H1 (cell line): Measurements from ENCODE around the gene ADAM22. TPM values are rescaled to one million over a fixed set of nuclear protein-coding genes. Genes with fewer than 3 reads are reported as not detected.

ENCODE experiments used
- CTCF ChIA-PET: fragments of 300-600 bp; sonication (Branson Sonifier 250); formaldehyde crosslinking; loops from one replicate; lab custom pipeline; 2021; ENCODE audit not compliant: partially characterized antibody; lab: Charles Lee
- POLR2A ChIA-PET: fragments of 300-600 bp; sonication (Branson Sonifier 250); formaldehyde crosslinking; loops from one replicate; lab custom pipeline; 2021; ENCODE audit warnings: inconsistent platforms; ENCODE audit not compliant: partially characterized antibody; lab: Charles Lee
- DNase-seq, 2 experiments: peaks; one replicate each; pipeline versions ENCODE4 v3.0.0 to v3.0.0-alpha.2; 2010 to 2022; ENCODE audit warnings: low spot score in 2 of 2, low read depth in 1 of 2, mixed read lengths in 1 of 2
- FAIRE-seq: peaks from 2 replicates; lab custom pipeline; 2011; peaks lifted over from hg19 to GRCh38; lab: Jason Lieb, UNC
- H2AFZ ChIP-seq: 2 replicates; pipeline ENCODE4 v1.8.1; 2012; ENCODE audit warnings: low read length, inconsistent platforms
- H2AK5ac ChIP-seq: 2 replicates; pipeline ENCODE4 v1.6.1; 2013; ENCODE audit warnings: low read depth, low read length
- H2BK120ac ChIP-seq: replicated peaks from 2 replicates; pipeline ENCODE3; 2013; ENCODE audit warnings: low read depth, low read length, inconsistent platforms
- H2BK12ac ChIP-seq: 2 replicates; pipeline ENCODE4 v1.6.1; 2013; ENCODE audit warnings: low read depth, low read length
- H2BK15ac ChIP-seq: 2 replicates; pipeline ENCODE4 v1.6.1; 2013; ENCODE audit warnings: low read length
- H2BK20ac ChIP-seq: 2 replicates; pipeline ENCODE4 v1.6.1; 2013; ENCODE audit warnings: low read length
- H2BK5ac ChIP-seq: 2 replicates; pipeline ENCODE4 v1.6.1; 2013; ENCODE audit warnings: low read depth, low read length
- H3K14ac ChIP-seq: 2 replicates; pipeline ENCODE4 v1.6.1; 2013; ENCODE audit warnings: inconsistent platforms; ENCODE audit not compliant: insufficient read length
- H3K18ac ChIP-seq: 2 replicates; pipeline ENCODE4 v1.6.1; 2013; ENCODE audit warnings: low read length; ENCODE audit errors: extremely low read depth
- H3K23ac ChIP-seq: 2 replicates; pipeline ENCODE4 v1.6.1; 2013; ENCODE audit warnings: inconsistent platforms; ENCODE audit not compliant: insufficient read length
- H3K23me2 ChIP-seq: 2 replicates; pipeline ENCODE4 v1.6.1; 2013; ENCODE audit warnings: low read depth, low read length
- H3K27ac ChIP-seq: 2 replicates; pipeline ENCODE4 v1.6.1; 2011; ENCODE audit warnings: low read depth, low read length, inconsistent platforms
- H3K27me3 ChIP-seq, 4 experiments: replicated peaks in 1 of 4; 1 replicate in 1 of 4; 2 replicates in 3 of 4; pipeline versions ENCODE4 v1.6.1 to v1.8.1; 2011 to 2013; ENCODE audit warnings: low read length in 3 of 4, mild to moderate bottlenecking in 3 of 4, inconsistent platforms in 2 of 4, mixed read lengths in 2 of 4, moderate library complexity in 1 of 4; ENCODE audit not compliant: control insufficient read depth in 3 of 4, insufficient read depth in 3 of 4; ENCODE audit errors: extremely low read depth in 1 of 4
- H3K36me3 ChIP-seq, 4 experiments: 2 replicates each; pipeline versions ENCODE4 v1.6.1 to v1.8.1; 2011 to 2013; ENCODE audit warnings: mild to moderate bottlenecking in 4 of 4, low read length in 3 of 4, moderate library complexity in 2 of 4, control low read depth in 1 of 4, inconsistent platforms in 1 of 4; ENCODE audit not compliant: insufficient read depth in 4 of 4, control insufficient read depth in 2 of 4
- H3K4ac ChIP-seq: replicated peaks from 2 replicates; pipeline ENCODE3; 2013; ENCODE audit warnings: low read length, low read depth, mixed read lengths, inconsistent platforms; ENCODE audit not compliant: insufficient read length
- H3K4me1 ChIP-seq, 4 experiments: replicated peaks in 1 of 4; 1 replicate in 1 of 4; 2 replicates in 3 of 4; pipeline versions ENCODE4 v1.6.1 to v1.8.1; 2011 to 2013; ENCODE audit warnings: low read length in 3 of 4, inconsistent platforms in 2 of 4, mixed read lengths in 1 of 4; ENCODE audit not compliant: insufficient read depth in 4 of 4, control insufficient read depth in 3 of 4
- H3K4me2 ChIP-seq, 2 experiments: 2 replicates each; pipeline versions ENCODE4 v1.6.1 to v1.8.1; 2011 to 2013; ENCODE audit warnings: low read depth in 2 of 2, low read length in 2 of 2, control low read depth in 1 of 2, inconsistent platforms in 1 of 2, mild to moderate bottlenecking in 1 of 2; ENCODE audit not compliant: insufficient read depth in 1 of 2
- H3K4me3 ChIP-seq, 4 experiments: fragments of 200-600, 300-600 bp in 1 of 4; sonication (generic), shearing (Covaris generic), sonication (Bioruptor Twin) in 1 of 4; 2 replicates each; pipeline versions ENCODE4 v1.5.1 to v1.8.1; 2011 to 2016; ENCODE audit warnings: low read length in 4 of 4, low read depth in 3 of 4, control low read depth in 2 of 4, inconsistent platforms in 2 of 4, mild to moderate bottlenecking in 2 of 4, mixed read lengths in 1 of 4, moderate library complexity in 1 of 4; ENCODE audit not compliant: insufficient read depth in 2 of 4; ENCODE audit errors: extremely low read depth in 1 of 4
- H3K56ac ChIP-seq: replicated peaks from 2 replicates; pipeline ENCODE3; 2013; ENCODE audit warnings: low read depth, mild to moderate bottlenecking, mixed read lengths, low read length, inconsistent platforms; ENCODE audit not compliant: insufficient read length
- H3K79me1 ChIP-seq: 2 replicates; pipeline ENCODE4 v1.6.1; 2013; ENCODE audit warnings: low read depth, low read length, control low read depth
- H3K79me2 ChIP-seq, 2 experiments: 2 replicates each; pipeline versions ENCODE4 v1.6.1 to v1.8.1; 2012 to 2013; ENCODE audit warnings: low read length in 2 of 2, mild to moderate bottlenecking in 2 of 2, inconsistent platforms in 1 of 2; ENCODE audit not compliant: insufficient read depth in 2 of 2, control insufficient read depth in 1 of 2
- H3K9ac ChIP-seq, 4 experiments: replicated peaks in 1 of 4; 1 replicate in 1 of 4; 2 replicates in 3 of 4; pipeline versions ENCODE4 v1.6.1 to v1.8.1; 2011 to 2013; ENCODE audit warnings: low read depth in 3 of 4, low read length in 3 of 4, control low read depth in 2 of 4, mild to moderate bottlenecking in 2 of 4, moderate library complexity in 2 of 4, inconsistent platforms in 1 of 4; ENCODE audit errors: extremely low read depth in 1 of 4
- H3K9me3 ChIP-seq, 2 experiments: 2 replicates each; pipeline versions ENCODE4 v1.6.1 to v1.8.1; 2012 to 2013; ENCODE audit warnings: mild to moderate bottlenecking in 2 of 2, moderate library complexity in 2 of 2, control low read depth in 1 of 2, inconsistent platforms in 1 of 2, low read depth in 1 of 2, low read length in 1 of 2, mixed read lengths in 1 of 2; ENCODE audit not compliant: insufficient read depth in 2 of 2
- H4K20me1 ChIP-seq, 2 experiments: replicated peaks in 1 of 2; 2 replicates each; pipeline versions ENCODE3 to v1.8.1; 2011 to 2013; ENCODE audit warnings: inconsistent platforms in 2 of 2, low read length in 2 of 2, mild to moderate bottlenecking in 1 of 2; ENCODE audit not compliant: insufficient read depth in 2 of 2, control insufficient read depth in 1 of 2
- H4K5ac ChIP-seq: 2 replicates; pipeline ENCODE4 v1.6.1; 2013; ENCODE audit warnings: low read length, low read depth, mixed read lengths, inconsistent platforms; ENCODE audit not compliant: insufficient read length
- H4K8ac ChIP-seq: 2 replicates; pipeline ENCODE4 v1.8.0; 2013; ENCODE audit warnings: mild to moderate bottlenecking, moderate library complexity, low read length, inconsistent platforms; ENCODE audit not compliant: insufficient read depth; ENCODE audit errors: extremely low read depth
- H4K91ac ChIP-seq: replicated peaks from 2 replicates; pipeline ENCODE3; 2013; ENCODE audit warnings: low read length, mixed read lengths, inconsistent platforms; ENCODE audit not compliant: insufficient read length
- ATF2 ChIP-seq: IDR thresholded peaks from 2 replicates; pipeline ENCODE4 v1.6.1; 2012; ENCODE audit warnings: low read length, inconsistent platforms
- ATF3 ChIP-seq: IDR thresholded peaks from 2 replicates; pipeline ENCODE4 v1.6.1; 2011; ENCODE audit warnings: low read depth, mild to moderate bottlenecking, low read length; ENCODE audit not compliant: insufficient read depth
- CHD2 ChIP-seq: IDR thresholded peaks from 2 replicates; pipeline ENCODE4 v1.6.1; 2012; ENCODE audit warnings: low read length, improper control_type of control experiment
- EZH2 ChIP-seq: fragments of 200-600 bp; sonication (generic); IDR thresholded peaks from 2 replicates; pipeline ENCODE4 v1.7.1; 2012; ENCODE audit warnings: low read depth, mild to moderate bottlenecking, moderate library complexity, low read length, inconsistent platforms; ENCODE audit not compliant: severe bottlenecking
- HDAC2 ChIP-seq, 2 experiments: fragments of 300-600 bp in 1 of 2; sonication (generic) in 1 of 2; IDR thresholded peaks; 2 replicates each; pipeline ENCODE4 v1.6.1; 2011 to 2012; ENCODE audit warnings: low read depth in 2 of 2, low read length in 2 of 2, mild to moderate bottlenecking in 2 of 2, moderate library complexity in 2 of 2, borderline replicate concordance in 1 of 2, inconsistent platforms in 1 of 2
- KDM1A ChIP-seq: fragments of 200-600, 300-600 bp; sonication (generic); IDR thresholded peaks from 2 replicates; pipeline ENCODE4 v1.7.1; 2016; ENCODE audit warnings: mild to moderate bottlenecking, low read length, borderline replicate concordance
- KDM5A ChIP-seq: fragments of 200-600 bp; IDR thresholded peaks from 2 replicates; pipeline ENCODE4 v1.7.1; 2012; ENCODE audit warnings: mild to moderate bottlenecking, low read length, inconsistent platforms, mixed read lengths
- RBBP5 ChIP-seq: IDR thresholded peaks from 2 replicates; pipeline ENCODE4 v1.7.1; 2012; ENCODE audit warnings: low read depth, mild to moderate bottlenecking, inconsistent platforms, low read length, moderate library complexity, borderline replicate concordance
- SP4 ChIP-seq: IDR thresholded peaks from 2 replicates; pipeline ENCODE4 v1.6.1; 2012; ENCODE audit warnings: low read length, inconsistent platforms
- SUZ12 ChIP-seq: fragments of 200-600 bp; sonication (generic); IDR thresholded peaks from 2 replicates; pipeline ENCODE4 v1.6.1; 2012; ENCODE audit warnings: mild to moderate bottlenecking, inconsistent platforms, low read length, moderate library complexity, mixed read lengths
- WGBS, 2 experiments: shearing (Covaris generic) in 1 of 2; methylation state at CpG; one replicate each; pipeline versions ENCODE4 v1.1.6 to v1.1.7; 2013 to 2015; ENCODE audit warnings: low lambda C conversion rate in 2 of 2, mixed read lengths in 2 of 2, inconsistent platforms in 1 of 2, low coverage in 1 of 2, missing lambda C conversion rate in 1 of 2; ENCODE audit not compliant: insufficient replicate concordance in 2 of 2, insufficient coverage in 1 of 2, insufficient read length in 1 of 2; ENCODE audit errors: extremely low coverage in 1 of 2, missing lambda C conversion rate in 1 of 2; 5-methylcytosine and 5-hydroxymethylcytosine counted together
- polyA plus RNA-seq, 7 experiments: library from polyadenylated mRNA; depleted of rRNA in 3 of 7; stranded (reverse) in 5 of 7; unstranded in 2 of 7; fragments of >200 nt in 5 of 7; fragments of 200-250 nt in 2 of 7; gene quantifications; 1 replicate in 5 of 7; 2 replicates in 1 of 7; 4 replicates in 1 of 7; pipeline versions ENCODE4 v1.2.1 to v1.2.3, GENCODE V29; 2011 to 2013; ENCODE audit warnings: missing spikeins in 2 of 7, mixed read lengths in 2 of 7
- total RNA-seq: library from RNA; stranded (reverse); fragmentation: NEBNext Ultra II Directional; extraction: Animal tissue kit (Norgen Biotek cat#: 25700); gene quantifications from 2 replicates; pipeline ENCODE4 v1.2.1, GENCODE V29; 2021
- TF ChIP-seq, protein P1 (sequence below): IDR thresholded peaks from 2 replicates; pipeline ENCODE4 v1.6.1; 2012; ENCODE audit warnings: inconsistent platforms

The ADAM22 gene
- total and polyA plus RNA-seq, 2 of the 8 experiments (the other 6 are each of a cell fraction or from before 2014, with no cell fraction given): 4.6 to 21.4 TPM

DNA sequence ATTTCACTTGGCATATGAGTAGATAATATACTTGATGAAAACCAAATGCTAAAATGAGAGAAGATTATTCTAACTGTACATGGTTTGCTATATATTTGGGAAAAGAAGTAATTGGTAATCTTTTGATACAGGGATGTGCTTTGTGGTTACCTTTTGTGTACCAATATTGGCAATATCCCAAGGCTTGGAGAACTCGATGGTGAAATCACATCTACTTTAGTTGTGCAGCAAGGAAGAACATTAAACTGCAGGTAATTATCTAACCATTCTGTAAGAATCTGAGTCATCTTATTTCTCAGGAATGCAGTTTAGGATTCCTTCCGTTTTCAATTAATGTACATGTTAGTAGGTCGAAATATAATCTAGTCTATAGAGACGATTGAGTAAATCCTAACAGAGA is 221.7 kb downstream of the ADAM22 start:
- no peak overlapping the region for H2AK5ac ChIP-seq
- H3K4me2 ChIP-seq: no peak overlapping the region
- no peaks in the 10 kb centered on the region for H4K20me1 ChIP-seq
- H2BK5ac ChIP-seq: no peak overlapping the region
- no peak overlapping the region for H3K18ac ChIP-seq
- H2BK12ac ChIP-seq: no peak overlapping the region
- 89% methylated on average over 4 of the region's 4 CpGs; no CpG with 5 or more reads in 1 of the 2 experiments for WGBS, 2 experiments
- no peak overlapping the region for H3K56ac ChIP-seq
- no peak overlapping the region for H2AFZ ChIP-seq
- H3K9me3 ChIP-seq: peaks cover 0 to 7% of the 10 kb centered on the region in 2 experiments; a peak in 1 of 4 replicates
- peaks cover 0 to 4% (median 1%) of the 10 kb centered on the region in 4 experiments; a peak in 2 of 7 replicates for H3K4me1 ChIP-seq
- no peak overlapping the region for H3K23ac ChIP-seq
- H3K79me2 ChIP-seq: no peaks in the 10 kb centered on the region
- no peaks in the 10 kb centered on the region for H3K23me2 ChIP-seq
- no peak for FAIRE-seq
- no peak overlapping the region for H3K27ac ChIP-seq
- no peaks in the 10 kb centered on the region for H3K79me1 ChIP-seq
- DNase-seq: no peak
- no peak overlapping the region for H3K9ac ChIP-seq
- H2BK20ac ChIP-seq: no peak overlapping the region
- CTCF ChIA-PET: no interaction called here
- H3K36me3 ChIP-seq: no peaks in the 10 kb centered on the region; a peak in 2 of 8 replicates
- H4K8ac ChIP-seq: no peak overlapping the region
- no peak overlapping the region for H2BK120ac ChIP-seq
- POLR2A ChIA-PET: no interaction called here
- H3K4ac ChIP-seq: no peak overlapping the region
- no peak overlapping the region for H4K91ac ChIP-seq
- H3K4me3 ChIP-seq: no peak overlapping the region
- no peak overlapping the region for H2BK15ac ChIP-seq
- H4K5ac ChIP-seq: no peak overlapping the region
- H3K14ac ChIP-seq: no peak overlapping the region
- no peaks in the 10 kb centered on the region for H3K27me3 ChIP-seq
- no peak for TF ChIP-seq SUZ12
- TF ChIP-seq CHD2: no peak
- TF ChIP-seq ATF2: no peak
- TF ChIP-seq EZH2: no peak
- TF ChIP-seq HDAC2 (IDR thresholded peaks at IDR 0.05; ENCODE audit: borderline replicate concordance in 1 of 2, low read depth in 2 of 2, low read length in 2 of 2): no peak
- TF ChIP-seq ATF3: no peak
- no peak for TF ChIP-seq KDM1A
- TF ChIP-seq KDM5A: no peak
- TF ChIP-seq, protein P1, sequence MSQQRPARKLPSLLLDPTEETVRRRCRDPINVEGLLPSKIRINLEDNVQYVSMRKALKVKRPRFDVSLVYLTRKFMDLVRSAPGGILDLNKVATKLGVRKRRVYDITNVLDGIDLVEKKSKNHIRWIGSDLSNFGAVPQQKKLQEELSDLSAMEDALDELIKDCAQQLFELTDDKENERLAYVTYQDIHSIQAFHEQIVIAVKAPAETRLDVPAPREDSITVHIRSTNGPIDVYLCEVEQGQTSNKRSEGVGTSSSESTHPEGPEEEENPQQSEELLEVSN: no peak
- TF ChIP-seq RBBP5: no peak
- TF ChIP-seq SP4: no peak
